ENCODE data around the gene PTH1R.

PTH1R gene

GRCh38 chr3:46891132-46891531 is 13.6 kb downstream of the PTH1R start:
- DNase-seq (no peak), ATAC-seq (replicated peaks) (no peak)
- H3K4me3 Mint-ChIP-seq: no peak overlapping the region

GRCh38 chr3:46892285-46893145 is 15.0 kb downstream of the PTH1R start:
- peak; percentile 65 to 69 for ATAC-seq (replicated peaks)
- no peaks in the 10 kb centered on the region for H3K36me3 Mint-ChIP-seq
- peaks cover 46 to 70% of the 10 kb centered on the region in 2 donors for H3K27me3 Mint-ChIP-seq
- peaks cover 18 to 19% of the 10 kb centered on the region in 2 donors for H3K4me1 Mint-ChIP-seq
- no peaks in the 10 kb centered on the region for H3K9me3 Mint-ChIP-seq
- peak overlapping the region; percentile 62 to 74 for H3K4me3 Mint-ChIP-seq
- DNase-seq: no peak
- H3K27ac Mint-ChIP-seq: no peak overlapping the region

More at GRCh38 chr3:46891132-46891531, 13.6 kb downstream of the PTH1R start:
- peaks cover 42 to 70% of the 10 kb centered on the region in 2 donors for H3K27me3 Mint-ChIP-seq
- no peak overlapping the region for H3K27ac Mint-ChIP-seq
- no peaks in the 10 kb centered on the region for H3K9me3 Mint-ChIP-seq
- H3K4me1 Mint-ChIP-seq: peaks cover 18% of the 10 kb centered on the region in 2 donors
- H3K36me3 Mint-ChIP-seq: no peaks in the 10 kb centered on the region

GRCh38 chr3:46893146-46893748 is 15.7 kb downstream of the PTH1R start:
- H3K9me3 Mint-ChIP-seq: no peaks in the 10 kb centered on the region
- H3K4me1 Mint-ChIP-seq: peaks cover 22 to 26% of the 10 kb centered on the region in 2 donors
- no peak overlapping the region for H3K27ac Mint-ChIP-seq

GRCh38 chr3:46893763-46894162 is 16.2 kb downstream of the PTH1R start:
- DNase-seq (no peak), ATAC-seq (replicated peaks) (peak in 1 of 2 donors; percentile 24)
- Mint-ChIP-seq H3K27ac (no peak overlapping the region), H3K36me3 (no peaks in the 10 kb centered on the region), H3K9me3 (no peaks in the 10 kb centered on the region), H3K4me1 (peaks cover 26 to 31% of the 10 kb centered on the region in 2 donors), H3K4me3 (no peak overlapping the region), H3K27me3 (peaks cover 58 to 77% of the 10 kb centered on the region in 2 donors)

More at GRCh38 chr3:46893146-46893748, 15.7 kb downstream of the PTH1R start:
- Mint-ChIP-seq H3K4me3 (no peak overlapping the region), H3K36me3 (no peaks in the 10 kb centered on the region), H3K27me3 (peaks cover 53 to 74% of the 10 kb centered on the region in 2 donors)
- DNase-seq: no peak
- ATAC-seq (replicated peaks): no peak

- Mint-ChIP-seq H3K27me3 (peaks cover 63 to 77% of the 10 kb centered on the region in 2 donors), H3K4me3 (no peak overlapping the region)
- DNase-seq: no peak
Measured at GRCh38 chr3:46894256-46894655, 16.7 kb downstream of the PTH1R start.

GRCh38 chr3:46895204-46895660 is 17.7 kb downstream of the PTH1R start:
- Mint-ChIP-seq H3K36me3 (no peaks in the 10 kb centered on the region), H3K27me3 (peaks cover 61 to 70% of the 10 kb centered on the region in 2 donors), H3K4me3 (no peak overlapping the region), H3K4me1 (peaks cover 28 to 37% of the 10 kb centered on the region in 2 donors), H3K9me3 (no peaks in the 10 kb centered on the region), H3K27ac (no peak overlapping the region)
- peak; percentile 59 for DNase-seq
- ATAC-seq (replicated peaks): peak; percentile 77 to 80

More at GRCh38 chr3:46894256-46894655, 16.7 kb downstream of the PTH1R start:
- Mint-ChIP-seq H3K27ac (no peak overlapping the region), H3K9me3 (no peaks in the 10 kb centered on the region), H3K4me1 (peaks cover 28 to 36% of the 10 kb centered on the region in 2 donors), H3K36me3 (no peaks in the 10 kb centered on the region)
- no peak for ATAC-seq (replicated peaks)

GRCh38 chr3:46895761-46896160 is 18.2 kb downstream of the PTH1R start:
- Mint-ChIP-seq H3K27me3 (peaks cover 57 to 68% of the 10 kb centered on the region in 2 donors), H3K4me3 (no peak overlapping the region)

GRCh38 chr3:46896386-46896785 is 18.9 kb downstream of the PTH1R start:
- no peak for ATAC-seq (replicated peaks)
- DNase-seq: no peak
- H3K4me1 Mint-ChIP-seq: peaks cover 28 to 37% of the 10 kb centered on the region in 2 donors
- H3K4me3 Mint-ChIP-seq: no peak overlapping the region
- no peaks in the 10 kb centered on the region for H3K36me3 Mint-ChIP-seq
- H3K27ac Mint-ChIP-seq: no peak overlapping the region
- H3K9me3 Mint-ChIP-seq: no peaks in the 10 kb centered on the region
- H3K27me3 Mint-ChIP-seq: peaks cover 51 to 62% of the 10 kb centered on the region in 2 donors

More at GRCh38 chr3:46895761-46896160, 18.2 kb downstream of the PTH1R start:
- Mint-ChIP-seq H3K36me3 (no peaks in the 10 kb centered on the region), H3K27ac (no peak overlapping the region), H3K9me3 (no peaks in the 10 kb centered on the region), H3K4me1 (peaks cover 28 to 37% of the 10 kb centered on the region in 2 donors)
- ATAC-seq (replicated peaks): no peak
- no peak for DNase-seq

GRCh38 chr3:46897031-46897430 is 19.5 kb downstream of the PTH1R start:
- Mint-ChIP-seq H3K36me3 (no peaks in the 10 kb centered on the region), H3K27ac (peak overlapping the region; percentile 47), H3K9me3 (no peaks in the 10 kb centered on the region), H3K27me3 (peaks cover 46 to 55% of the 10 kb centered on the region in 2 donors), H3K4me1 (peaks cover 24 to 37% of the 10 kb centered on the region in 2 donors), H3K4me3 (no peak overlapping the region)
- DNase-seq (no peak), ATAC-seq (replicated peaks) (no peak)

GRCh38 chr3:46897829-46898320 is 20.4 kb downstream of the PTH1R start:
- peak overlapping the region; percentile 12 to 64 for H3K4me3 Mint-ChIP-seq

GRCh38 chr3:46898321-46899150 is 21.0 kb downstream of the PTH1R start:
- Mint-ChIP-seq H3K27ac (no peak overlapping the region), H3K4me1 (peaks cover 18 to 24% of the 10 kb centered on the region in 2 donors), H3K9me3 (no peaks in the 10 kb centered on the region), H3K4me3 (peak overlapping the region; percentile 64 to 69), H3K36me3 (no peaks in the 10 kb centered on the region), H3K27me3 (peaks cover 37 to 40% of the 10 kb centered on the region in 2 donors)
- ATAC-seq (replicated peaks) (peak; percentile 56 to 65), DNase-seq (no peak)

More at GRCh38 chr3:46897829-46898320, 20.4 kb downstream of the PTH1R start:
- Mint-ChIP-seq H3K27ac (no peak overlapping the region), H3K27me3 (peaks cover 43 to 47% of the 10 kb centered on the region in 2 donors), H3K36me3 (no peaks in the 10 kb centered on the region), H3K9me3 (no peaks in the 10 kb centered on the region), H3K4me1 (peaks cover 18 to 28% of the 10 kb centered on the region in 2 donors)
- no peak for DNase-seq
- no peak for ATAC-seq (replicated peaks)

GRCh38 chr3:46899151-46900006 is 21.9 kb downstream of the PTH1R start:
- peaks cover 14 to 18% of the 10 kb centered on the region in 2 donors for H3K4me1 Mint-ChIP-seq
- no peak for DNase-seq
- H3K36me3 Mint-ChIP-seq: no peaks in the 10 kb centered on the region
- H3K4me3 Mint-ChIP-seq: peak overlapping the region; percentile 53 to 69
- peak overlapping the region; percentile 11 for H3K27ac Mint-ChIP-seq
- peaks cover 33 to 35% of the 10 kb centered on the region in 2 donors for H3K27me3 Mint-ChIP-seq
- no peaks in the 10 kb centered on the region for H3K9me3 Mint-ChIP-seq
- no peak for ATAC-seq (replicated peaks)

GRCh38 chr3:46900007-46900292 is 22.4 kb downstream of the PTH1R start:
- DNase-seq: no peak
- Mint-ChIP-seq H3K4me3 (no peak overlapping the region), H3K9me3 (no peaks in the 10 kb centered on the region), H3K27me3 (peaks cover 33 to 35% of the 10 kb centered on the region in 2 donors), H3K36me3 (no peaks in the 10 kb centered on the region), H3K4me1 (peaks cover 14 to 18% of the 10 kb centered on the region in 2 donors), H3K27ac (no peak overlapping the region)
- no peak for ATAC-seq (replicated peaks)

All from stimulated activated naive B cell treated with anti-CD40 and anti-IgM and Interleukin-4, amounts not matched to agents 10 μg/mL and 1 μg/mL and 100 μg/mL, for 72 hours (primary cell).